ENCODE data around the gene DPH2.

Gene DPH2

DNA sequence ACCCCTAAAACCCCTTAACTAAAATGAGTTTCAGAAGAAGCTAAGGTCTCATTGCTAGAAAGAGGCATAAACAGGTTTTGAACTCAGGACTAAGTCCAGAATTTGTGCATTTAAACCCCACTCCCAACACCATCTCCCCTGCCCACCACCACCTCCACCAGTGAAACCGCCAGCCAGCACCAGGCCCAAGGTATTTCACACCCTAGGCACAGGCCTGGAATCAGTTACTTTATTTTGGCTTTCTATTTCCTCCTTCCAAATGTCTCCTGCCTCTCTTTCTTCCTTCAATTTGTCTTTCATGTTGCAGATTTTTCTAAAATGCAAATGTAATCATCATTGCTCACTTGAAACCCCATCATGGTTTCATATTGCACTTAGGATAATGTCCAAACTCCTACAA is 24.9 kb upstream of the DPH2 start:
- DNase-seq (ENCODE audit: low read depth), result no peak
- H3K4me3 ChIP-seq (replicated peaks; ENCODE audit: low read depth, low read length), result no peak overlapping the region
- TF ChIP-seq, protein P1, sequence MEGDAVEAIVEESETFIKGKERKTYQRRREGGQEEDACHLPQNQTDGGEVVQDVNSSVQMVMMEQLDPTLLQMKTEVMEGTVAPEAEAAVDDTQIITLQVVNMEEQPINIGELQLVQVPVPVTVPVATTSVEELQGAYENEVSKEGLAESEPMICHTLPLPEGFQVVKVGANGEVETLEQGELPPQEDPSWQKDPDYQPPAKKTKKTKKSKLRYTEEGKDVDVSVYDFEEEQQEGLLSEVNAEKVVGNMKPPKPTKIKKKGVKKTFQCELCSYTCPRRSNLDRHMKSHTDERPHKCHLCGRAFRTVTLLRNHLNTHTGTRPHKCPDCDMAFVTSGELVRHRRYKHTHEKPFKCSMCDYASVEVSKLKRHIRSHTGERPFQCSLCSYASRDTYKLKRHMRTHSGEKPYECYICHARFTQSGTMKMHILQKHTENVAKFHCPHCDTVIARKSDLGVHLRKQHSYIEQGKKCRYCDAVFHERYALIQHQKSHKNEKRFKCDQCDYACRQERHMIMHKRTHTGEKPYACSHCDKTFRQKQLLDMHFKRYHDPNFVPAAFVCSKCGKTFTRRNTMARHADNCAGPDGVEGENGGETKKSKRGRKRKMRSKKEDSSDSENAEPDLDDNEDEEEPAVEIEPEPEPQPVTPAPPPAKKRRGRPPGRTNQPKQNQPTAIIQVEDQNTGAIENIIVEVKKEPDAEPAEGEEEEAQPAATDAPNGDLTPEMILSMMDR (IDR thresholded peaks at IDR 0.05; ENCODE audit: low read length, missing control alignments), result no peak

DNA sequence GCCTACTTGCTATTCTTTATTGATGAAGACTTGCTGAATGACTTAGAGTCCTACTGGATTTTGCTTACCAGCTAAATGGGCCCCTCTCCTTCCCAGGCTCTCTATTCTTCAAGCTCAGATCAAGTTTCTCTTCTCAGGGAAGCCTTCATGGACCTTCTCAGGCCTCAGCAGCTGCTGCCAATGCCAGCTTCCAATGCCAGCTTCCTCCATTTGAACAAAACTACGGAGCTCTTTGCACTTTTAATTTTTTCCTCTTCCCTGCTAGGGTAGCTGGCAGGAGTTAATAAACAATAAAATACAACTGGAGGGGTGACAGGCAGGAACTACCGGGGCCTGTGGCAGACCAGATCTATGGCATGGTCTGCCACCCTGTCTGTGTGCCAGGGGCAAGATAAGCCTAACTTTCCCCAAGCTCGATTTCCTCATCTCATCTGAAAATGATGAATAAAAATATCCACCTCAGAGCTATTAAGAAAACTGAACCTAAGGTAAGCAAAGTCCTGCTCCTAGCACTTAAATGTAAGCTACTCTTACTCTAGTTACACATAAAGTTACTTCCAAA is 24.1 kb upstream of the DPH2 start:
- TF ChIP-seq, protein P1 (IDR thresholded peaks at IDR 0.05; ENCODE audit: low read length, missing control alignments), result no peak
- H3K4me3 ChIP-seq (replicated peaks; ENCODE audit: low read depth, low read length), result peak overlapping the region; percentile 92
- DNase-seq (ENCODE audit: low read depth), result no peak

DNA sequence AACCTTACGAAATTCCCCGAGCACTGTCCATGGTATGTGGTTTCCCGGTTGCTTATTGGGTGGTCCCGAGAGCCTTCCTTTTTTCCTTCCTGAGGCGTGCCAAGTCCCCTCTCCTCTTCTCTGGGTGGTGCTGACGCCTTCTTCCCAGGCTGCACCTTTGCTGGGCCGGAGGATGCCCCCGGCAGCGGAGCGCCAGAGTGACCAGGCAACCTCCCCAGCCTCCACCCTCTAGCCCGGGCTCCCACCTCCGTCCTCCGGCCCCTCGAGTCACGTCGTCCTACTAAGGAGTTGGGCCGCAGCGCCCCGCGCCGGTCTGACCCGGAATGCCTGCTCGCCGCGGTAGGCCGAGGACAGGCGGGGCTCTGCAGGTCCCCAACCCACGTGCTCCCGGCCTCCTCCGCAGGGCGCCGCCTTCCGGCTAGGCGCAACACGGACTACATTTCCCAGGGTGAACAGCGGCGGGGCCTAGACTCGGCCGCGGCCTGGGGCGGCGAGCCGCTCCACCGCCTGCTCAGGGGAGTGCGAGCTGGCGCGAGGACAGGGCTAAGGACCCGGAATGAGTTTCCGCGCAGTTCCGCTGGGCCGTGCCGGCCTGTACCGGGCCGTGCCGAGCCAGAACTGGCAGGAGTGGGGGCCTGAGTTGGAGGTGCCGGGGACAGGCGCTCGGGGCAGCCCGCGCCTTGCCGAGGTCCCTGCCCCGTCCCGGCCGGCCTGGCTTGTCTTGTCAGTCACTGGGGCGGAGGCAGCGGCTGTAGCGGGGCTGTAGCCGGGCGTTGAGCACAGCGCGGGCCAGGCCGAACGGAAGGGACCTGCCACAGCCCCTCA is 23.4 kb upstream of the DPH2 start, which contains the start of gene IPO13:
Gene IPO13 (plus strand): TSS at position 715 of the 825 bp plus-strand sequence. CDS start 651 bp downstream, outside the sequence.
- peak within 1 kb of the TSS; percentile 92 for H3K4me3 ChIP-seq (replicated peaks; ENCODE audit: low read depth, low read length)
- peak; percentile 96 for DNase-seq (ENCODE audit: low read depth)

GRCh38 chr1:43947061-43947873 is 22.5 kb upstream of the DPH2 start:
- DNase-seq (ENCODE audit: low read depth), result no peak
- peak overlapping the region; percentile 92 for H3K4me3 ChIP-seq (replicated peaks; ENCODE audit: low read depth, low read length)
- TF ChIP-seq, protein P1 (IDR thresholded peaks at IDR 0.05; ENCODE audit: low read length, missing control alignments), result no peak

More for the DNA sequence above, 23.4 kb upstream of the DPH2 start, which contains the start of gene IPO13:
- TF ChIP-seq, protein P1 (IDR thresholded peaks at IDR 0.05; ENCODE audit: low read length, missing control alignments), result peak; percentile 42

GRCh38 chr1:43947874-43948437 is 21.9 kb upstream of the DPH2 start:
- DNase-seq (ENCODE audit: low read depth), result no peak
- TF ChIP-seq, protein P1 (IDR thresholded peaks at IDR 0.05; ENCODE audit: low read length, missing control alignments), result no peak
- H3K4me3 ChIP-seq (replicated peaks; ENCODE audit: low read depth, low read length), result peak overlapping the region; percentile 92

DNA sequence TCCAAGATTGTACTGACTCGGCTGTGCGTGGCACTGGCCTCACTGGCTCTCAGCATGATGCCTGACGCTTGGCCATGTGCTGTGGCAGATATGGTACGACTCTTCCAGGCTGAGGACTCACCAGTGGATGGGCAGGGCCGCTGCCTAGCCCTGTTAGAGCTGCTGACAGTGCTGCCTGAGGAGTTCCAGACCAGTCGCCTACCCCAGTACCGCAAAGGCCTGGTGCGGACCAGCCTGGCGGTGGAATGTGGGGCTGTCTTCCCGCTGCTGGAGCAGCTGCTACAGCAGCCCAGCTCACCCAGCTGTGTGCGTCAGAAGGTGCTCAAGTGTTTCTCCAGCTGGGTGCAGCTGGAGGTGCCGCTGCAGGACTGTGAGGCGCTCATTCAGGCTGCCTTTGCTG is 20.1 kb upstream of the DPH2 start:
- DNase-seq (ENCODE audit: low read depth), result no peak
- H3K4me3 ChIP-seq (replicated peaks; ENCODE audit: low read depth, low read length), result no peak overlapping the region
- TF ChIP-seq, protein P1 (IDR thresholded peaks at IDR 0.05; ENCODE audit: low read length, missing control alignments), result no peak
